Sigmoid colon (tissue), 4 donors: ENCODE measurements around the gene ARG2.

ENCODE experiments used
- EP300 ChIP-seq, 4 donors: sonication (generic); formaldehyde crosslinking; IDR thresholded peaks; one replicate each; pipeline ENCODE4 v1.6.1; 2017; ENCODE audit warnings: antibody characterized with exemption in 4 of 4
- POLR2A ChIP-seq, 2 donors: fragments of 450-650 bp; IDR thresholded peaks; one replicate each; pipeline ENCODE4 v1.6.1; 2016; ENCODE audit warnings: antibody characterized with exemption in 2 of 2, mild to moderate bottlenecking in 2 of 2, moderate library complexity in 2 of 2
- POLR2AphosphoS5 ChIP-seq, 4 donors: sonication (generic); formaldehyde crosslinking; IDR thresholded peaks; one replicate each; pipeline ENCODE4 v1.6.1; 2017; ENCODE audit warnings: antibody characterized with exemption in 4 of 4
- TF ChIP-seq, protein P1 (sequence below), 4 experiments: fragments of 450-650 bp in 3 of 4; fragments of 200-600 bp in 1 of 4; IDR thresholded peaks; one replicate each; pipeline ENCODE4 v1.5.1; 2016 to 2019; ENCODE audit warnings: antibody characterized with exemption in 4 of 4, mild to moderate bottlenecking in 3 of 4, moderate library complexity in 2 of 4

DNA sequence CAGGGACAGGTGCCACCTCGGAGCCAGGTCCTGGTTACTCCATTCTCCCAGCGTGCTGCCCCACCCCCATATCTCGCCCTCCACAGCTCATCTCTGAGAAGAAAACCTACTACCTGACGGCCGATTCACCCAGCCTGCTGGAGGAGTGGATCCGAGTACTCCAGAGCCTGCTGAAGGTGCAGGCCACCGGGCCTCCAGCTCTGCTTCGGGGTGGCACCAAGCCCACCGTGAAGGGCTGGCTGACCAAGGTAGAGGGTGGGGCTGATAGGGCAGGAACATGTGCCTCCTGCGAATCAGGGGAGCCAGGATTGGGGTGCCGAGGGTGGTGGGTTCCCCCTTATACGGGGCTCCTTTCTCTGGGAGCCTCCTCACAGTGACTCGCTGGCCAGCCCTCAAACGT, 45.6 kb upstream of the ARG2 start:
- TF ChIP-seq, protein P1, sequence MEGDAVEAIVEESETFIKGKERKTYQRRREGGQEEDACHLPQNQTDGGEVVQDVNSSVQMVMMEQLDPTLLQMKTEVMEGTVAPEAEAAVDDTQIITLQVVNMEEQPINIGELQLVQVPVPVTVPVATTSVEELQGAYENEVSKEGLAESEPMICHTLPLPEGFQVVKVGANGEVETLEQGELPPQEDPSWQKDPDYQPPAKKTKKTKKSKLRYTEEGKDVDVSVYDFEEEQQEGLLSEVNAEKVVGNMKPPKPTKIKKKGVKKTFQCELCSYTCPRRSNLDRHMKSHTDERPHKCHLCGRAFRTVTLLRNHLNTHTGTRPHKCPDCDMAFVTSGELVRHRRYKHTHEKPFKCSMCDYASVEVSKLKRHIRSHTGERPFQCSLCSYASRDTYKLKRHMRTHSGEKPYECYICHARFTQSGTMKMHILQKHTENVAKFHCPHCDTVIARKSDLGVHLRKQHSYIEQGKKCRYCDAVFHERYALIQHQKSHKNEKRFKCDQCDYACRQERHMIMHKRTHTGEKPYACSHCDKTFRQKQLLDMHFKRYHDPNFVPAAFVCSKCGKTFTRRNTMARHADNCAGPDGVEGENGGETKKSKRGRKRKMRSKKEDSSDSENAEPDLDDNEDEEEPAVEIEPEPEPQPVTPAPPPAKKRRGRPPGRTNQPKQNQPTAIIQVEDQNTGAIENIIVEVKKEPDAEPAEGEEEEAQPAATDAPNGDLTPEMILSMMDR (IDR thresholded peaks at IDR 0.05) = no peak
- TF ChIP-seq EP300 (IDR thresholded peaks at IDR 0.05) = no peak
- TF ChIP-seq POLR2A (IDR thresholded peaks at IDR 0.05) = no peak
- TF ChIP-seq POLR2AphosphoS5 (IDR thresholded peaks at IDR 0.05) = no peak
